Measurements from ENCODE around the gene WFIKKN2. TPM values are rescaled to one million over a fixed set of nuclear protein-coding genes. Genes with fewer than 3 reads are reported as not detected.

The WFIKKN2 gene
- total RNA-seq, 2 donors from 2014 or later, result not detected

Other genes starting within 250 kb of the WFIKKN2 start
- gene ABCC3, start 200.7 kb upstream of the WFIKKN2 start, total RNA-seq, result not detected
- gene ANKRD40, start 127.7 kb upstream of the WFIKKN2 start, total RNA-seq, result 10 to 100 TPM in 1 of 2 donors, 1 to 10 TPM in 1; 9.2 to 25.6 TPM
- gene LUC7L3, start 116.0 kb upstream of the WFIKKN2 start, total RNA-seq, result 100 to 1,000 TPM; 128 to 145 TPM
- gene ANKRD40CL, start 68.1 kb upstream of the WFIKKN2 start, total RNA-seq, result not detected
- gene TOB1, start 30.8 kb downstream of the WFIKKN2 start, total RNA-seq, result 10 to 100 TPM; 25.7 to 85.5 TPM